Mononuclear cell (primary cell): ENCODE data around the gene TPM1. TPM values are rescaled to one million over a fixed set of nuclear protein-coding genes. Genes with fewer than 3 reads are reported as not detected.
"Not testable (repeated sequence)": the region's sequence is repeated elsewhere in the genome, so short reads cannot be mapped to it uniquely, and the experiment has no call there.

Source experiments
- H3K27me3 ChIP-seq: 2 replicates; pipeline ENCODE4 v1.6.0; 2011; ENCODE audit warnings: low read length, control low read depth; ENCODE audit not compliant: insufficient read depth
- H3K4me1 ChIP-seq: 2 replicates; pipeline ENCODE4 v1.5.1; 2011; ENCODE audit warnings: mild to moderate bottlenecking, low read length, control low read depth; ENCODE audit not compliant: insufficient read depth
- H3K4me3 ChIP-seq: 2 replicates; pipeline ENCODE4 v1.5.1; 2011; ENCODE audit warnings: mild to moderate bottlenecking, low read length, moderate library complexity
- H3K9me3 ChIP-seq: 2 replicates; pipeline ENCODE4 v1.5.1; 2011; ENCODE audit warnings: low read depth, mild to moderate bottlenecking, control low read depth, low read length
- total RNA-seq: library from RNA; depleted of rRNA; stranded (reverse); fragments of >200 nt; gene quantifications from one replicate; pipeline ENCODE4 v1.2.3, GENCODE V29; 2012

The TPM1 gene
- total RNA-seq, 1 donor, result 23.8 TPM

- not testable (repeated sequence) for H3K9me3 ChIP-seq
- peaks cover 15% of the 10 kb centered on the region for H3K4me1 ChIP-seq
Measured at GRCh38 chr15:63098901-63099300, 56.4 kb downstream of the TPM1 start.

GRCh38 chr15:63099581-63099980 lies 57.0 kb downstream of the TPM1 start:
- not testable (repeated sequence) for H3K27me3 ChIP-seq, H3K4me3 ChIP-seq, H3K9me3 ChIP-seq
- H3K4me1 ChIP-seq, result peaks cover 22% of the 10 kb centered on the region

More at GRCh38 chr15:63098901-63099300, 56.4 kb downstream of the TPM1 start:
- H3K4me3 ChIP-seq, H3K27me3 ChIP-seq: not testable (repeated sequence)

- Histone ChIP-seq H3K4me3 (no peak overlapping the region), H3K27me3 (no peaks in the 10 kb centered on the region), H3K4me1 (peaks cover 17% of the 10 kb centered on the region), H3K9me3 (no peaks in the 10 kb centered on the region)
Measured at GRCh38 chr15:63103416-63103815, 60.9 kb downstream of the TPM1 start.

- H3K4me1 ChIP-seq, result peaks cover 17% of the 10 kb centered on the region
- no peaks in the 10 kb centered on the region for H3K9me3 ChIP-seq
- no peak overlapping the region for H3K4me3 ChIP-seq
- no peaks in the 10 kb centered on the region for H3K27me3 ChIP-seq
Measured at GRCh38 chr15:63104727-63105126, 62.2 kb downstream of the TPM1 start.

- H3K27me3 ChIP-seq, H3K9me3 ChIP-seq, H3K4me3 ChIP-seq: not testable (repeated sequence)
- H3K4me1 ChIP-seq, result peaks cover 17% of the 10 kb centered on the region
Measured at GRCh38 chr15:63105354-63105753, 62.8 kb downstream of the TPM1 start.

GRCh38 chr15:63107895-63108546 lies 65.5 kb downstream of the TPM1 start:
- H3K27me3 ChIP-seq, result no peaks in the 10 kb centered on the region

GRCh38 chr15:63109498-63109897 lies 67.0 kb downstream of the TPM1 start:
- H3K9me3 ChIP-seq, result no peaks in the 10 kb centered on the region
- peaks cover 4% of the 10 kb centered on the region for H3K4me1 ChIP-seq
- no peak overlapping the region for H3K4me3 ChIP-seq
- H3K27me3 ChIP-seq, result no peaks in the 10 kb centered on the region

More at GRCh38 chr15:63107895-63108546, 65.5 kb downstream of the TPM1 start:
- H3K4me1 ChIP-seq, result peaks cover 17% of the 10 kb centered on the region
- H3K9me3 ChIP-seq, result no peaks in the 10 kb centered on the region
- H3K4me3 ChIP-seq, result no peak overlapping the region

DNA sequence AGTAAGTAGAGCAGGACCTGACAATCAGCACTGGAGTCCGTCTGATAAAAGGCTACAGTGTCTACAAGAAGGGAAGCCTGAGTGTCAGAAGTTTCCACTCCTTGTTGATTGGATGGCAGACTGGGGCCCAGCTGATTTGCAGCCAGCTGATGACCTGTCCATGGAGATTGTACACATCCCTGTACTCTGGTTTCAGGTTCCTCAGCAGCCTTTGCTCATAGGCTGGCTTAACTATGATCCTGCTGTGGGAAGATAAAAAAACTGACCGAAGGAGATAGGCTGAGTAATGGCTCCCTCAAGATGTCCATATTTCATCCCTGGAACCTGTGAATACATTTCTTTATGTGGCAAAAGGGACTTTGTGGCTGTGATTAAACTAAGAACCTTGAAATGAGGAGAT lies 67.4 kb downstream of the TPM1 start:
- H3K27me3 ChIP-seq, result no peaks in the 10 kb centered on the region
- no peaks in the 10 kb centered on the region for H3K9me3 ChIP-seq
- H3K4me1 ChIP-seq, result no peaks in the 10 kb centered on the region
- H3K4me3 ChIP-seq, result no peak overlapping the region

DNA sequence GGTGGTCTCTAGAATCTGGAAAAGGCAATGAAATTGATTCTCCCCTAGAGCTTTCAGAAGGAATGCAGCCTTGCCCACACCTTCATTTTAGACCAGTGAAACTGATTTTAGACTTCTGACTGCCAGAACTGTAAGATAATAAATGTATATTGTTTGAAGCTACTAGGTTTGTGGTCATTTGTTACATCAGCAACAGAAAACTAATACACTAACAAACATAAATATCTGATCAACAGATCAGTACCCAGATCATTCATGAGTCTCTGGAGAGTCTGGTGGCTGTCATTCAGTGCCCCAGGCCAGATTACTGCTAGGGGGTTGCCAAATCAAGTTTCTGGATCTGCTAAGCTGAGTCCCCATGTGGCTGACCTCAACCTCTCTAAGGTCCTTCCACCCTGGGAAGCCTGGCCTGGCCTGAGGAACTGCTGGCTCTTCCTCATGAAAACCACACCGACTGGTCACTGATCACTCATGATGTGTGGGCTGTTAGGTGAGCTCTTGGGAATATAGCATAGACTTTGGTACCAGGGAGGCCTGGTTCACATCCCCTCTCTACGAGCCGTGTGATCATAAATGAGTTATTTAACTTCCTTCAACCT lies 68.0 kb downstream of the TPM1 start:
- H3K27me3 ChIP-seq, result no peaks in the 10 kb centered on the region
- H3K4me3 ChIP-seq, result no peak overlapping the region
- H3K4me1 ChIP-seq, result no peaks in the 10 kb centered on the region
- H3K9me3 ChIP-seq, result no peaks in the 10 kb centered on the region

- no peaks in the 10 kb centered on the region for H3K4me1 ChIP-seq
- H3K4me3 ChIP-seq, result no peak overlapping the region
- H3K9me3 ChIP-seq, result no peaks in the 10 kb centered on the region
- no peaks in the 10 kb centered on the region for H3K27me3 ChIP-seq
Measured at GRCh38 chr15:63111481-63111880, 68.9 kb downstream of the TPM1 start.

DNA sequence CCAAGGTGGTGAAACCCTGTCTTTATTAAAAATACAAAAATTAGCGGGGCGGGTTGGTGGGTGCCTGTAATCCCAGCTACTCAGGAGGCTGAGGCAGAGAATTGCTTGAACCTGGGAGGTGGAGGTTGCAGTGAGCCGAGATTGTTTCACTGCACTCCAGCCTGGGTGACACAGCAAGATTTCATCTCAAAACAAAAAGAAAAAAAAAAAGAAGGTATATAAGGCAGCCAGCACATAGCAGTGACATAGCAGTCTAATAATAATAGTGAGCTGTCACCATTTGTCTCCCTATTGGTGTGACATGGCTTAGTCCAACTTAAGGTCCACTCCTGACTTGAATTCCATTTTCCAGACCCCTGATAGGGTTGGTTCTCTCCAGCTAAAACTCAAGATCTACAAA lies 70.3 kb downstream of the TPM1 start:
- no peaks in the 10 kb centered on the region for H3K4me1 ChIP-seq
- H3K9me3 ChIP-seq, result no peaks in the 10 kb centered on the region
- no peaks in the 10 kb centered on the region for H3K27me3 ChIP-seq
- no peak overlapping the region for H3K4me3 ChIP-seq

DNA sequence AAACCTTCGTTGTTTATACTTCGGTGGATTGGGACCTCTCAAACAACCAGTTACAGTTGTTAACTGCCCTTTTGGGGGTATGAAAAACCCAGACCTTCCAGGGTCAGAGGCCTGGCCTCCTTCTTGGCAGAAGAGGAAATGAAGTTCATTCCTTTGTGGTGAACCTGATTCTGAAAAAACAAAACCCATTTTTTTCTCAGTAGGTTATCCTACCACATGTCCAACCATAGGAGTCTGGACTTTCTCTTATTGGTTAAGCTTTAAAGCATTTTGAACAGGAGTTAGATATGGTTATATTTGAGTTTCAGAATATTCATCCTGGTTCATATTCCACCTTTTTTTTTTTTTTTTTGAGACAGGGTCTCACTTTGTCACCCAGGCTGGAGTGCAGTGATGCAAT lies 71.9 kb downstream of the TPM1 start:
- Histone ChIP-seq H3K9me3 (peaks cover 6% of the 10 kb centered on the region), H3K27me3 (no peaks in the 10 kb centered on the region), H3K4me1 (no peaks in the 10 kb centered on the region), H3K4me3 (no peak overlapping the region)

Other genes starting within 250 kb of the TPM1 start
- 37.7 TPM for gene LACTB, start 79.1 kb downstream of the TPM1 start, total RNA-seq
- 35.6 TPM for gene RPS27L, start 114.7 kb downstream of the TPM1 start, total RNA-seq
- 163 TPM for gene RAB8B, start 146.9 kb downstream of the TPM1 start, total RNA-seq
- 13.0 TPM for gene APH1B, start 234.9 kb downstream of the TPM1 start, total RNA-seq